ENCODE data around the gene AFM. TPM values are rescaled to one million over a fixed set of nuclear protein-coding genes. Genes with fewer than 3 reads are reported as not detected.

The AFM gene
- polyA plus RNA-seq, 1 donor from 2014 or later, result not detected

GRCh38 chr4:73433140-73433539 lies 48.4 kb upstream of the AFM start:
- Histone ChIP-seq H4K20me1 (ENCODE audit: insufficient read depth) (no peaks in the 10 kb centered on the region), H2AFZ (ENCODE audit: low read depth, low read length) (no peak overlapping the region), H3K4me3 (ENCODE audit: low read length) (no peak overlapping the region), H3K36me3 (ENCODE audit: insufficient read depth, low read length) (no peaks in the 10 kb centered on the region), H3K79me2 (replicated peaks; ENCODE audit: insufficient read depth, low read length) (no peaks in the 10 kb centered on the region), H3F3A (ENCODE audit: insufficient read depth, low read length, poor library complexity, severe bottlenecking) (no peaks in the 10 kb centered on the region), H3K9me2 (ENCODE audit: insufficient read depth, low read length) (no peaks in the 10 kb centered on the region), H3K27me3 (ENCODE audit: insufficient read depth, low read depth, low read length) (no peaks in the 10 kb centered on the region), H3K9ac (ENCODE audit: low read length) (no peak overlapping the region), H3K9me3 (ENCODE audit: low read length) (no peaks in the 10 kb centered on the region), H3K27ac (ENCODE audit: low read length) (no peak overlapping the region), H3K4me2 (ENCODE audit: low read length) (no peak overlapping the region)
- no peak for TF ChIP-seq EZH2 (IDR thresholded peaks at IDR 0.05; ENCODE audit: borderline replicate concordance, insufficient read depth, low read length, poor library complexity, severe bottlenecking)
- no peak for TF ChIP-seq EP300 (conservative IDR thresholded peaks at IDR 0.05; ENCODE audit: poor library complexity, severe bottlenecking)

GRCh38 chr4:73434311-73434710 lies 47.2 kb upstream of the AFM start:
- Histone ChIP-seq H4K20me1 (ENCODE audit: insufficient read depth) (no peaks in the 10 kb centered on the region), H3K27me3 (ENCODE audit: insufficient read depth, low read depth, low read length) (no peaks in the 10 kb centered on the region), H3K9me3 (ENCODE audit: low read length) (no peaks in the 10 kb centered on the region), H3K9ac (ENCODE audit: low read length) (no peak overlapping the region), H2AFZ (ENCODE audit: low read depth, low read length) (no peak overlapping the region), H3K4me2 (ENCODE audit: low read length) (no peak overlapping the region), H3K79me2 (replicated peaks; ENCODE audit: insufficient read depth, low read length) (no peaks in the 10 kb centered on the region), H3K36me3 (ENCODE audit: insufficient read depth, low read length) (no peaks in the 10 kb centered on the region), H3F3A (ENCODE audit: insufficient read depth, low read length, poor library complexity, severe bottlenecking) (no peaks in the 10 kb centered on the region), H3K4me3 (ENCODE audit: low read length) (no peak overlapping the region), H3K27ac (ENCODE audit: low read length) (no peak overlapping the region), H3K9me2 (ENCODE audit: insufficient read depth, low read length) (no peaks in the 10 kb centered on the region)
- no peak for TF ChIP-seq RAD21 (conservative IDR thresholded peaks at IDR 0.05)
- TF ChIP-seq POLR2AphosphoS5 (IDR thresholded peaks at IDR 0.05), result no peak
- TF ChIP-seq MXI1 (conservative IDR thresholded peaks at IDR 0.05; ENCODE audit: poor library complexity, severe bottlenecking), result no peak
- no peak for TF ChIP-seq EZH2 (IDR thresholded peaks at IDR 0.05; ENCODE audit: borderline replicate concordance, insufficient read depth, low read length, poor library complexity, severe bottlenecking)
- TF ChIP-seq, protein P1, sequence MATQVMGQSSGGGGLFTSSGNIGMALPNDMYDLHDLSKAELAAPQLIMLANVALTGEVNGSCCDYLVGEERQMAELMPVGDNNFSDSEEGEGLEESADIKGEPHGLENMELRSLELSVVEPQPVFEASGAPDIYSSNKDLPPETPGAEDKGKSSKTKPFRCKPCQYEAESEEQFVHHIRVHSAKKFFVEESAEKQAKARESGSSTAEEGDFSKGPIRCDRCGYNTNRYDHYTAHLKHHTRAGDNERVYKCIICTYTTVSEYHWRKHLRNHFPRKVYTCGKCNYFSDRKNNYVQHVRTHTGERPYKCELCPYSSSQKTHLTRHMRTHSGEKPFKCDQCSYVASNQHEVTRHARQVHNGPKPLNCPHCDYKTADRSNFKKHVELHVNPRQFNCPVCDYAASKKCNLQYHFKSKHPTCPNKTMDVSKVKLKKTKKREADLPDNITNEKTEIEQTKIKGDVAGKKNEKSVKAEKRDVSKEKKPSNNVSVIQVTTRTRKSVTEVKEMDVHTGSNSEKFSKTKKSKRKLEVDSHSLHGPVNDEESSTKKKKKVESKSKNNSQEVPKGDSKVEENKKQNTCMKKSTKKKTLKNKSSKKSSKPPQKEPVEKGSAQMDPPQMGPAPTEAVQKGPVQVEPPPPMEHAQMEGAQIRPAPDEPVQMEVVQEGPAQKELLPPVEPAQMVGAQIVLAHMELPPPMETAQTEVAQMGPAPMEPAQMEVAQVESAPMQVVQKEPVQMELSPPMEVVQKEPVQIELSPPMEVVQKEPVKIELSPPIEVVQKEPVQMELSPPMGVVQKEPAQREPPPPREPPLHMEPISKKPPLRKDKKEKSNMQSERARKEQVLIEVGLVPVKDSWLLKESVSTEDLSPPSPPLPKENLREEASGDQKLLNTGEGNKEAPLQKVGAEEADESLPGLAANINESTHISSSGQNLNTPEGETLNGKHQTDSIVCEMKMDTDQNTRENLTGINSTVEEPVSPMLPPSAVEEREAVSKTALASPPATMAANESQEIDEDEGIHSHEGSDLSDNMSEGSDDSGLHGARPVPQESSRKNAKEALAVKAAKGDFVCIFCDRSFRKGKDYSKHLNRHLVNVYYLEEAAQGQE (IDR thresholded peaks at IDR 0.05; ENCODE audit: borderline replicate concordance), result no peak
- no peak for TF ChIP-seq SMC3 (conservative IDR thresholded peaks at IDR 0.05; ENCODE audit: poor library complexity)
- no peak for TF ChIP-seq TAF1 (IDR thresholded peaks at IDR 0.05; ENCODE audit: low read depth)
- TF ChIP-seq CTCF (IDR thresholded peaks at IDR 0.05; ENCODE audit: poor library complexity, severe bottlenecking), result no peak
- no peak for TF ChIP-seq EP300 (conservative IDR thresholded peaks at IDR 0.05; ENCODE audit: poor library complexity, severe bottlenecking)

DNA sequence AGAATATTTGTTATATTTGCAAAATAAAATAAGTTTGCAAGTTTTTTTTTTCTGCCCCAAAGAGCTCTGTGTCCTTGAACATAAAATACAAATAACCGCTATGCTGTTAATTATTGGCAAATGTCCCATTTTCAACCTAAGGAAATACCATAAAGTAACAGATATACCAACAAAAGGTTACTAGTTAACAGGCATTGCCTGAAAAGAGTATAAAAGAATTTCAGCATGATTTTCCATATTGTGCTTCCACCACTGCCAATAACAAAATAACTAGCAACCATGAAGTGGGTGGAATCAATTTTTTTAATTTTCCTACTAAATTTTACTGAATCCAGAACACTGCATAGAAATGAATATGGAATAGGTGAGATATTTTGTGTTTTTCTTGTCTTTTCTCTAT lies 45.6 kb upstream of the AFM start, which contains the start of gene AFP:
Gene AFP (plus strand): TSS at position 238 of the 400 bp plus-strand sequence. CDS start 42 bp downstream, at position 280.
- TF ChIP-seq SMC3 (conservative IDR thresholded peaks at IDR 0.05; ENCODE audit: poor library complexity) (no peak), TAF1 (IDR thresholded peaks at IDR 0.05; ENCODE audit: low read depth) (no peak), CTCF (IDR thresholded peaks at IDR 0.05; ENCODE audit: poor library complexity, severe bottlenecking) (no peak)
- TF ChIP-seq, protein P1 (IDR thresholded peaks at IDR 0.05; ENCODE audit: borderline replicate concordance), result no peak
- H3K36me3 ChIP-seq (ENCODE audit: insufficient read depth, low read length), result no peaks in the 10 kb centered on the region
- H3K79me2 ChIP-seq (replicated peaks; ENCODE audit: insufficient read depth, low read length), result no peaks in the 10 kb centered on the region
- H3K27me3 ChIP-seq (ENCODE audit: insufficient read depth, low read depth, low read length), result no peaks in the 10 kb centered on the region
- no peak within 1 kb of the TSS for H3K4me3 ChIP-seq (ENCODE audit: low read length)
- no peaks in the 10 kb centered on the region for H3F3A ChIP-seq (ENCODE audit: insufficient read depth, low read length, poor library complexity, severe bottlenecking)
- no peak within 1 kb of the TSS for H3K9ac ChIP-seq (ENCODE audit: low read length)
- no peaks in the 10 kb centered on the region for H3K9me2 ChIP-seq (ENCODE audit: insufficient read depth, low read length)
- no peak within 1 kb of the TSS for H2AFZ ChIP-seq (ENCODE audit: low read depth, low read length)
- H4K20me1 ChIP-seq (ENCODE audit: insufficient read depth), result no peaks in the 10 kb centered on the region
- H3K9me3 ChIP-seq (ENCODE audit: low read length), result no peaks in the 10 kb centered on the region
- H3K4me2 ChIP-seq (ENCODE audit: low read length), result no peak within 1 kb of the TSS
- H3K27ac ChIP-seq (ENCODE audit: low read length), result no peak within 1 kb of the TSS
